Tongue (tissue), 2 donors: ENCODE data around the gene NTRK3. TPM values are rescaled to one million over a fixed set of nuclear protein-coding genes. Genes with fewer than 3 reads are reported as not detected.
"Not testable (repeated sequence)": the region's sequence is repeated elsewhere in the genome, so short reads cannot be mapped to it uniquely, and the experiment has no call there.

Experiments used
- DNase-seq: peaks from one replicate; pipeline ENCODE4 v3.0.0-alpha.2; 2015
- total RNA-seq: library from RNA; depleted of rRNA; stranded (reverse); fragments of >200 nt; gene quantifications from one replicate; pipeline ENCODE4 v1.2.3, GENCODE V29; 2014

Gene NTRK3
- total RNA-seq, 1 donor from 2014 or later, result 14.7 TPM

- DNase-seq, result peak; percentile 66
Measured at GRCh38 chr15:87874896-87875711, 381.4 kb downstream of the NTRK3 start.

DNA sequence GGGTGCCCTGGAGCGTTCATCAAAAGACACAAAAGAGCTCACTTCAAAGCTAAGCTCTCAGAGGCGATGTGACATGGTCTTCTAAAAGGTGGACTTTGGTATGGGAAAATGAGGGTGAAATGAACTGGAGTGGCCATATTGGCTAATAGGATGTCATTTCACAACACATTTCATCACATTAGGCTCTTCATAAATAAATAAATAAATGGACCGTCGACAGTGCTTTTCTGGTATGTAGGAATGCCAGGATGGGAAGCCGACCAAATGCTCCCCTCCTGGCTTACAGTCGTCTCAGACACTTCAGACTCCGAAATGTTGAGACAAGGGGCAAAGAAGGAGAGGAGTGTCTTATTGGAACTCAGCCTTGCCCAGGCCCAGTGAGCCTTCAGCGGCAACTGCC is 383.0 kb downstream of the NTRK3 start:
- DNase-seq, result no peak

DNA sequence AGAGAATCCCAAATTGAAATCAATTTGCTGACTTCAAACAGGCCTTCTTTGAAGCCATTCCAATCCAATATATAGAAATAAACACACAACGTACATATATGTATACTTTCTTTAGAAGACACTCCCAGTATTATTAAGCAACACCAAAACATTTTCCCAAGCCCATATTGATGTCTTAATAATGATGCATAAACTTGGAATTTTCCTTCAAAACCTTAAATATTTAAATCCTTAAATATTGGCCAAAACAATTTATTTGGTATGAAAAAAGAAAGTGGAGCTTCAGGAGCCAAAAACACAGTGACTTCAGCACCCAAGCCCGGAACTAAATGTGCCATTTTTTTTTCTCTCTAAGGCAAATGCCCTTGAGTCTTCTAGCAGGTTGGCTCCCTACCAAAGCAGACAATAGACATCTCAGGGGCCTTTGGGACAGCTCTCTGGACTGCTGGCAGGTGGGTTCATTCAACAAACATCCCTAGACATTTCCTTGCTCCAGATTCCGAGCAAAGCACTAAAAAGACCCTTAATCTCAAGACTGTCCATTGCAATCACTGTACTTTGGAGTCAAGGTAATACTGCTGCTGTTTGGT is 384.7 kb downstream of the NTRK3 start:
- DNase-seq, result no peak

GRCh38 chr15:87871258-87871681 is 385.3 kb downstream of the NTRK3 start:
- DNase-seq, result no peak

- DNase-seq, result no peak
Measured at GRCh38 chr15:87866961-87867360, 389.6 kb downstream of the NTRK3 start.

GRCh38 chr15:87863152-87863551 is 393.4 kb downstream of the NTRK3 start:
- peak; percentile 65 for DNase-seq

DNA sequence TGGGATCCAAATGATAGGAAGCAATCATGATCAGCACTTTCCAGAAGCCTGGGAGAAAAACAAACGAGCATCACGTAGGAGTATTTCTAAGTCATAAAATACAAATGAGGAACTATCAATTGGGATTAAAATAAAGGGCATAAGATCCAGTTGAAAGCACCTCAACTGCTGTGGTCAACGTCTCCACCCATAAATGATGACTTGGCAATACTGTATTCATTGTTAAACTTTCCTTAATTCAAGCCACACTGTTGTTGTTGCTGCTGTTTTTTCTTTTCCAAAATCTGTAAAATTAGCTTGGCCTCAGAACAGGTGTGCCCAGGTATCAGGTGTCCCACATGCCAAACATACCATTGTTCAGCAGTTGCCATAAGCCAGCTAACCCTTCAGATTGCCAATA is 395.8 kb downstream of the NTRK3 start:
- DNase-seq, result no peak

DNA sequence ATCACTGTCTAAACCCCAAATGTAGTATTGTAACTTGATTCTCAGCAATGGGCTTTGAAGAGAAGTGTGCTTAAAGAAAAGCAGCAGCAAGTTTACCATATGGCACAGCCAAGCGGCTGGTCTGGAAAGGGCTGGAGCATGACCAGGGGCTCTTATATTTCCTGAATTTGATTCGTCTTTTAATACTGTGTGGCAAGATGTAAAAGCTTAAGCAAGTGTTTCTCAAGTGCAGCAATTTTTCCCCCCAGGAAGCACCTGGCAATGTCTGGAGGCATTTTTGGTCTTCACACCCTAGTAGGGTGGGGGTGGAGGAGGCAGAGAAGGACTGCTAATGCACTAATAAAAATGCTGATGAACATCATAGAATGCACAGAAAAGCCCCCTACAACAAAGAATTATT is 397.9 kb downstream of the NTRK3 start:
- no peak for DNase-seq

DNA sequence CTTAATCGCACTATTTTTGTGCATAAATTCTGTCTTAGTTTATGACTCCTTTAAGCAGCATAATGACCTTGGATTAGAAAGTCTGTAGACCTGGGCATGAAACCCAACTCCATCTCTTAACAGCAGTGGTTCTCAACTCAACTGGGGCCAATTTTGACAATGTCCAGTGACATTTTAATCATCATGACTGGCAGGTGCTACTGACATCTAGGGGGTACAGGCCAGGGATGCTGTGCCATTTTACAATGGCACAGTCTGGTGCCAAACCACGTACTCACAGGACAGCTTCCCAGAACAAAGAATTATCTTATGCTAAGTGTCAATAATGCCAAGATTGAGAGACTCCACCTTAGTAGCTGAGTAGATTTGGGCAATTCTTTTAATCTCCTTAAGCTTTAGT is 405.0 kb downstream of the NTRK3 start:
- DNase-seq, result no peak

DNA sequence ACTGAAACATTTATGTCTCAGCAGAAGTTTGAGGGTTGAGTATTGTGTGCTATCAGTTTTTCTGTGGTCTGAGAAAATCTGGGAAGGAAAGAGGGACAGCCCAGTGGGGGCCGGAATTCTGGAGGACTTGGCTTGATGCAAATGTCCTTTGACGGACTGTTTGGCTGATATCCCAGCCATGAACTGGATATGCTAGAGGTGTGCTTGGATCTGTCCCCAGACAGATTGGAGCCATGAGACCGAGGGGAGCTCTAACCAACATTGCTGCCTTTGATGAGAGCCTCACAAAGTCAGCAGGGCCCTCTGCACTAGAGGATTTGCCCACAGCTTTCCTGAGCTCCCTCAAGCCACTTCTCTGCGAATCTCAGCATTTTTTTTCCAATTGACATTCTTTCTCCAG is 405.6 kb downstream of the NTRK3 start:
- no peak for DNase-seq

DNA sequence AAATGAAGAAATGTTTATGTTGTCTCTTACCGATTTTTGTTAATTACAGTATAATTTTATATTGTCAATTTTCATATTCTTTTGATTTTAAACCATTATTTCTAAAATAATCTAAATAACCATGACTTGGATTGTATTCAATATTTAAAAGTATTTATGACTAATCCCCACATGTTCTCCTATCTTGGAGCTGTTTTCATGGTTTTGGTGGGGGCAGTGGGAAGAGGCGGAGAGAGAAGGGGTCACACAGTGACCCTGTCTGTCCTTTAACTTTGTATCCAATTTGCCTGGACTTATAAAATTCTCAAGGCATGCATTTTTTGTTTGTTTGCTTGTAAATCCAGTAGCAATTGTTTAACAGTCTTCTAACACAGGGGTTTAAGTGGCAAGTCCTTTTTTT is 407.4 kb downstream of the NTRK3 start:
- no peak for DNase-seq

GRCh38 chr15:87848012-87848411 is 408.5 kb downstream of the NTRK3 start:
- no peak for DNase-seq

GRCh38 chr15:87846746-87847145 is 409.8 kb downstream of the NTRK3 start:
- no peak for DNase-seq

DNA sequence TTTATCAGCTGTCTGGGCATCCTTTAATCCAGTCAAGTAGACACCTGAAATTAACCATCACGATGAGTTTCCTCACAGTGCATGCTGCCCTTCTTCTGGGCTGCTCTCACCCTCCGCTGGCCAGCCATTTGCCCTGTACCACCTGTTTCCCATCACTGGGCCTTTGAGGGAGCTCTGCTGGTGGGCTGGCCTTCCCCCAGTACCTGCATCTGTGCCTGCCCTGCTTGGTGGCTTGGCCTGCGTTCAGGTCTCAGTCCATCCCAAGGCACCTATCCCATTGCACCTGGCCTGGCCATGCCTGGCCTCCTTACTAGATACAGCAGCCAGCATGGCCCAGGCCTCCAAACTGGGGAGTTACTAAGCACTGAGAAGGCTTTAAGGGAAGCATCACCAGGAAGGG is 413.2 kb downstream of the NTRK3 start:
- no peak for DNase-seq

- DNase-seq, result no peak
Measured at GRCh38 chr15:87841426-87841998, 415.0 kb downstream of the NTRK3 start.

DNA sequence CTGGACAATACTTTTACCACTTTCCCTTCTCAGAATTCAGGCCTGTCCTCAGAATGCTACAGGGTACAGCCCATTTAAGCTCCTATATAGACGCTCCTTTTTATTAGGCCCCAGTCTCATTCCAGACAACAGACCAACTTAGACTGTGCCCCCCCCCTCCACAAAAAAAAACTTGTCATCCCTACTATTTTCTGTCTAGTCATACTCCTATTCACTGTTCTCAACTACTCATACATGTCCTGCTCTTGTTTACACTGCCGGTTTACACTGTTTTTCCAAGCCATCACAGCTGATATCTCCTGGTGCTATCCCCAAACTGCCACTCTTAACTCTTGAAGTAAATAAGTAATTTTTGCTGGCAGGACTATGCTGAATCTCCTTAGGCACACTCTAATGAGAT is 420.7 kb downstream of the NTRK3 start:
- not testable (repeated sequence) for DNase-seq

DNA sequence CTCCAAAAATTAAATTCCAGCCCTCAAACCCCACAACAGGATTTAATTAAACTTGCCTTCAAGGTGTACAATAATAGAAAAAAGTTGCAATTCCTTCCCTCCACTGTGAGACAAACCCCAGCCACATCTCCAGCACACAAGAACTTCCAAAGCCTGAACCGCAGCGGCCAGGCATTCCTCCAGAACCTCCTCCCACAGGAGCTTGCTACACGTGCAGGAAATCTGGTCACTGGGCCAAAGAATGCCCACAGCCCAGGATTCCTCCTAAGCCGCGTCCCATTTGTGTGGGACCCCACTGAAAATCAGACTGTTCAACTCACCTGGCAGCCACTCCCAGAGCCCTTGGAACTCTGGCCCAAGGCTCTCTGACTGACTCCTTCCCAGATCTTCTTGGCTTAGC is 423.2 kb downstream of the NTRK3 start:
- not testable (repeated sequence) for DNase-seq

- no peak for DNase-seq
Measured at GRCh38 chr15:87829332-87830050, 427.0 kb downstream of the NTRK3 start.

GRCh38 chr15:87828608-87829007 is 427.9 kb downstream of the NTRK3 start:
- DNase-seq, result no peak

- DNase-seq, result no peak
Measured at GRCh38 chr15:87827131-87827530, 429.4 kb downstream of the NTRK3 start.

- peak; percentile 39 for DNase-seq
Measured at GRCh38 chr15:87826119-87826747, 430.3 kb downstream of the NTRK3 start.

- no peak for DNase-seq
Measured at GRCh38 chr15:87818756-87819155, 437.8 kb downstream of the NTRK3 start.

DNA sequence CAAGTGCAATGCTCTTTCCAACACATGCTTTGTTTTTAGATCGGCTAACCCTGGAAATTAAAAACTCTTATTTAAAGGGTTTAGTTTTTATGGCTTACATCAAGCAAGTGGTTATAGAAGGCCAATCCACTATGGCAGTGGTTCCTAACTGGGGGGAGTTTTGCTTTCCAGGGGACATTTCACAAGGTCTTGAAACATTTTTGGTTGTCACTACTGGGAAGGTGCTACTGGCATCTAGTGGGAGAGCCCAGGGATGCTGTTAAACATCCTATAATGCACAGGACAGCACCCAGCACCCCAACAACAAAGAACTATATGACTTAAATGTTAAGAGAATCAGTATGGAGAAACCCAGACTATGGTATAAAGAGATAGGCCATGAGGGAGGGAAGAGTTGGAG is 439.0 kb downstream of the NTRK3 start:
- no peak for DNase-seq
